K562 (cell line): Measurements from ENCODE around the gene CAPN12. TPM values are rescaled to one million over a fixed set of nuclear protein-coding genes. Genes with fewer than 3 reads are reported as not detected.

Source experiments
- ETV1 ChIP-seq: fragments of 450-650 bp; conservative IDR thresholded peaks from 2 replicates; pipeline ENCODE4 v1.6.1; 2016; ENCODE audit warnings: missing genetic modification characterization, control low read depth, low read depth, missing compliant biosample characterization
- FOXA1 ChIP-seq: fragments of 450-650 bp; IDR thresholded peaks from 2 replicates; pipeline ENCODE4 v1.6.1; 2016; ENCODE audit warnings: mild to moderate bottlenecking, borderline replicate concordance
- HDAC8 ChIP-seq: fragments of 450-650 bp; IDR thresholded peaks from 2 replicates; pipeline ENCODE4 v1.6.1; 2016; ENCODE audit warnings: mild to moderate bottlenecking, missing genetic modification characterization, moderate library complexity, missing compliant biosample characterization
- HDGF ChIP-seq: fragments of 450-650 bp; IDR thresholded peaks from 2 replicates; pipeline ENCODE4 v1.6.1; 2016
- IRF2 ChIP-seq: sonication (generic); formaldehyde crosslinking; IDR thresholded peaks from 2 replicates; pipeline ENCODE4 v1.8.1; 2022; ENCODE audit warnings: mild to moderate bottlenecking, missing genetic modification reagents
- JUN ChIP-seq, 2 experiments: sonication (generic) in 1 of 2; formaldehyde crosslinking in 1 of 2; IDR thresholded peaks; 2 replicates each; pipeline versions ENCODE4 v1.6.1 to v1.8.0; 2012 to 2022; ENCODE audit warnings: borderline replicate concordance in 2 of 2, mild to moderate bottlenecking in 2 of 2, improper control_type of control experiment in 1 of 2, low read depth in 1 of 2, low read length in 1 of 2, missing genetic modification reagents in 1 of 2
- MAZ ChIP-seq, 2 experiments: fragments of 450-650 bp in 1 of 2; sonication (generic) in 1 of 2; formaldehyde crosslinking; IDR thresholded peaks in 1 of 2; conservative IDR thresholded peaks in 1 of 2; 2 replicates each; pipeline versions ENCODE4 v1.4.0 to v1.5.0; 2020; ENCODE audit warnings: mild to moderate bottlenecking in 1 of 2, missing genetic modification reagents in 1 of 2
- PURB ChIP-seq: sonication (generic); formaldehyde crosslinking; IDR thresholded peaks from 2 replicates; pipeline ENCODE4 v1.9.0; 2021; ENCODE audit warnings: low read depth, mild to moderate bottlenecking, missing genetic modification reagents
- SIRT6 ChIP-seq: IDR thresholded peaks from one replicate; pipeline ENCODE4 v1.6.1; 2012; ENCODE audit warnings: low read depth, mild to moderate bottlenecking, control low read depth, inconsistent platforms, low read length, moderate library complexity
- SOX6 ChIP-seq: fragments of 450-650 bp; IDR thresholded peaks from 2 replicates; pipeline ENCODE4 v1.6.1; 2014; ENCODE audit warnings: mild to moderate bottlenecking
- TEAD1 ChIP-seq, 2 experiments: fragments of 450-650 bp in 1 of 2; sonication (generic) in 1 of 2; formaldehyde crosslinking; IDR thresholded peaks; 2 replicates each; pipeline versions ENCODE4 v1.4.0 to v1.8.0; 2020 to 2022; ENCODE audit warnings: mild to moderate bottlenecking in 2 of 2, missing genetic modification reagents in 1 of 2
- TEAD2 ChIP-seq: fragments of 450-650 bp; IDR thresholded peaks from 2 replicates; pipeline ENCODE4 v1.6.1; 2016; ENCODE audit warnings: missing genetic modification characterization, control low read depth, missing compliant biosample characterization
- TGIF2 ChIP-seq: sonication (generic); formaldehyde crosslinking; IDR thresholded peaks from 2 replicates; pipeline ENCODE4 v1.8.1; 2022; ENCODE audit warnings: mild to moderate bottlenecking, missing genetic modification reagents, moderate library complexity
- WHSC1 ChIP-seq: IDR thresholded peaks from one replicate; pipeline ENCODE4 v1.6.1; 2012; ENCODE audit warnings: low read length, control low read depth, inconsistent platforms
- ZNF24 ChIP-seq: fragments of 450-650 bp; IDR thresholded peaks from 2 replicates; pipeline ENCODE4 v1.6.1; 2016
- ZNF274 ChIP-seq: IDR thresholded peaks from 2 replicates; pipeline ENCODE4 v1.6.1; 2011; ENCODE audit warnings: low read depth, mild to moderate bottlenecking, low read length, moderate library complexity, borderline replicate concordance
- ZSCAN29 ChIP-seq: fragments of 450-650 bp; IDR thresholded peaks from 2 replicates; pipeline ENCODE4 v1.6.1; 2017
- polyA plus RNA-seq, 8 experiments: library from polyadenylated mRNA; depleted of rRNA in 4 of 8; stranded (reverse) in 5 of 8; unstranded in 3 of 8; fragments of >200 nt; fragmentation: Nextera tagmentation in 2 of 8; fragmentation: Illumina TruSeq in 1 of 8; extraction: Ambion mirVana in 2 of 8; extraction: Trizol in 1 of 8; gene quantifications; 2 replicates each; pipeline versions ENCODE4 v1.2.1 to v1.2.3, GENCODE V29; 2011 to 2014; ENCODE audit warnings: inconsistent platforms in 1 of 8, missing spikeins in 1 of 8
- total RNA-seq, 7 experiments: library from RNA; depleted of rRNA in 6 of 7; stranded (reverse); fragments of >200 nt in 6 of 7; fragmentation: Illumina TruSeq in 2 of 7; extraction: Trizol in 2 of 7; gene quantifications; 2 replicates each; pipeline versions ENCODE4 v1.2.1 to v1.2.3, GENCODE V29; 2011 to 2021; ENCODE audit warnings: low replicate concordance in 1 of 7
- TF ChIP-seq, protein P1 (sequence below): conservative IDR thresholded peaks from 2 replicates; pipeline ENCODE4 v1.6.1; 2011; ENCODE audit warnings: low read depth, mild to moderate bottlenecking, low read length; ENCODE audit not compliant: control insufficient read depth
- TF ChIP-seq, protein P2 (sequence below): fragments of 250-450 bp; sonication (Bioruptor Pico); IDR thresholded peaks from 2 replicates; pipeline ENCODE4 v1.5.0; 2021
- TF ChIP-seq, protein P3 (sequence below): IDR thresholded peaks from 3 replicates; pipeline ENCODE4 v1.6.1; 2011; ENCODE audit warnings: borderline replicate concordance, mild to moderate bottlenecking; ENCODE audit not compliant: insufficient read length, insufficient read depth
- TF ChIP-seq, protein P4 (sequence below): sonication (generic); formaldehyde crosslinking; IDR thresholded peaks from 2 replicates; pipeline ENCODE4 v1.8.0; 2022; ENCODE audit warnings: missing genetic modification reagents, mild to moderate bottlenecking, moderate library complexity, borderline replicate concordance
- TF ChIP-seq, protein P5 (sequence below): sonication (generic); formaldehyde crosslinking; IDR thresholded peaks from 2 replicates; pipeline ENCODE4 v1.8.1; 2022; ENCODE audit warnings: missing genetic modification reagents

Gene CAPN12
- total and polyA plus RNA-seq, 9 of the 15 experiments (the other 6 are each of a cell fraction or from before 2014, with no cell fraction given) = 0.83 to 7.0 (median 1.6) TPM

DNA sequence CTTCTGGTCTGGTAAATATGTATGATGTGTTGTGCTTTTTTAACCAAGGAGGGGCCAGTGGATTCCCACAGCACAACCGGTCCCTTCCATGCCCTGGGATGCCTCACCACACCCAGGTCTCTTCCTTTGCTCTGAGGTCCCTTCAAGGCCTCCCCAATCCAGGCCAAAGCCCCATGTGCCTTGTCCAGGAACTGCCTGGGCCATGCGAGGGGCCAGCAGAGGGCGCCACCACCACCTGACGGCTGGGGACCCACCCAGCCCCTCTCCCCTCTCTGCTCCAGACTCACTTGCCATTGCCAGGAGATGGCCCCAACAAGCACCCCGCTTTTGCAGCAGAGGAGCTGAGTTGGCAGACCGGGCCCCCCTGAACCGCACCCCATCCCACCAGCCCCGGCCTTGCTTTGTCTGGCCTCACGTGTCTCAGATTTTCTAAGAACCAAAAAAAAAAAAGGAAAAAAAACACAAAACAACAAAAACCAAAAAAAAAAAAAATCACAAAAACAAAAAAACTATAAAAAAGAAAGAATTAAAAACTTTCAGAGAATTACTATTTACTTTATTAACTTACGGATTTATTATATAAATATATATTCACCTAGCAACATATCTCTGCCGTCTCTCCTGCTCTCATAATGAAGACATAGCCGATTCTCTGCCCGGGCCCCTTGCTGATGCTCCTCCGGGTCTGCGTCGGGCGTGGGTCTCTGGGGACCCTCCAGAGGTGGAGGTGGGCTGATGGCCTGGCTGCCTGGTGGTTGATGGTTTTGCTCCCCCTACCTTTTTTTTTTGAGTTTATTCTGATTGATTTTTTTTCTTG is 14.4 kb downstream of the CAPN12 start (continued):
- TF ChIP-seq ZNF24 = no peak
- TF ChIP-seq, protein P1, sequence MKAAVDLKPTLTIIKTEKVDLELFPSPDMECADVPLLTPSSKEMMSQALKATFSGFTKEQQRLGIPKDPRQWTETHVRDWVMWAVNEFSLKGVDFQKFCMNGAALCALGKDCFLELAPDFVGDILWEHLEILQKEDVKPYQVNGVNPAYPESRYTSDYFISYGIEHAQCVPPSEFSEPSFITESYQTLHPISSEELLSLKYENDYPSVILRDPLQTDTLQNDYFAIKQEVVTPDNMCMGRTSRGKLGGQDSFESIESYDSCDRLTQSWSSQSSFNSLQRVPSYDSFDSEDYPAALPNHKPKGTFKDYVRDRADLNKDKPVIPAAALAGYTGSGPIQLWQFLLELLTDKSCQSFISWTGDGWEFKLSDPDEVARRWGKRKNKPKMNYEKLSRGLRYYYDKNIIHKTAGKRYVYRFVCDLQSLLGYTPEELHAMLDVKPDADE = 0 out of 2 replicates have a peak, but pooled peaks have one; percentile 44
- no peak for TF ChIP-seq SOX6
- TF ChIP-seq TEAD2 = no peak
- no peak for TF ChIP-seq HDAC8 (tag)
- no peak for TF ChIP-seq PURB (CRISPR knock-in tag)
- TF ChIP-seq, protein P2, sequence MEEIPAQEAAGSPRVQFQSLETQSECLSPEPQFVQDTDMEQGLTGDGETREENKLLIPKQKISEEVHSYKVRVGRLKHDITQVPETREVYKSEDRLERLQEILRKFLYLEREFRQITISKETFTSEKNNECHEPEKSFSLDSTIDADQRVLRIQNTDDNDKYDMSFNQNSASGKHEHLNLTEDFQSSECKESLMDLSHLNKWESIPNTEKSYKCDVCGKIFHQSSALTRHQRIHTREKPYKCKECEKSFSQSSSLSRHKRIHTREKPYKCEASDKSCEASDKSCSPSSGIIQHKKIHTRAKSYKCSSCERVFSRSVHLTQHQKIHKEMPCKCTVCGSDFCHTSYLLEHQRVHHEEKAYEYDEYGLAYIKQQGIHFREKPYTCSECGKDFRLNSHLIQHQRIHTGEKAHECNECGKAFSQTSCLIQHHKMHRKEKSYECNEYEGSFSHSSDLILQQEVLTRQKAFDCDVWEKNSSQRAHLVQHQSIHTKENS (CRISPR knock-in tag) = no peak
- TF ChIP-seq JUN (IDR thresholded peaks at IDR 0.05; ENCODE audit: borderline replicate concordance, low read depth, low read length) = no peak
- no peak for TF ChIP-seq JUN (CRISPR knock-in tag; IDR thresholded peaks at IDR 0.05; ENCODE audit: borderline replicate concordance)
- TF ChIP-seq ETV1 (tag) = no peak
- TF ChIP-seq, protein P3, sequence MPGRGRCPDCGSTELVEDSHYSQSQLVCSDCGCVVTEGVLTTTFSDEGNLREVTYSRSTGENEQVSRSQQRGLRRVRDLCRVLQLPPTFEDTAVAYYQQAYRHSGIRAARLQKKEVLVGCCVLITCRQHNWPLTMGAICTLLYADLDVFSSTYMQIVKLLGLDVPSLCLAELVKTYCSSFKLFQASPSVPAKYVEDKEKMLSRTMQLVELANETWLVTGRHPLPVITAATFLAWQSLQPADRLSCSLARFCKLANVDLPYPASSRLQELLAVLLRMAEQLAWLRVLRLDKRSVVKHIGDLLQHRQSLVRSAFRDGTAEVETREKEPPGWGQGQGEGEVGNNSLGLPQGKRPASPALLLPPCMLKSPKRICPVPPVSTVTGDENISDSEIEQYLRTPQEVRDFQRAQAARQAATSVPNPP = no peak
- no peak for TF ChIP-seq SIRT6
- TF ChIP-seq ZNF274 = no peak
- no peak for TF ChIP-seq FOXA1
- TF ChIP-seq TEAD1 (CRISPR knock-in tag; IDR thresholded peaks at IDR 0.05) = no peak
- TF ChIP-seq HDGF = no peak
- TF ChIP-seq WHSC1 = no peak
- TF ChIP-seq, protein P4, sequence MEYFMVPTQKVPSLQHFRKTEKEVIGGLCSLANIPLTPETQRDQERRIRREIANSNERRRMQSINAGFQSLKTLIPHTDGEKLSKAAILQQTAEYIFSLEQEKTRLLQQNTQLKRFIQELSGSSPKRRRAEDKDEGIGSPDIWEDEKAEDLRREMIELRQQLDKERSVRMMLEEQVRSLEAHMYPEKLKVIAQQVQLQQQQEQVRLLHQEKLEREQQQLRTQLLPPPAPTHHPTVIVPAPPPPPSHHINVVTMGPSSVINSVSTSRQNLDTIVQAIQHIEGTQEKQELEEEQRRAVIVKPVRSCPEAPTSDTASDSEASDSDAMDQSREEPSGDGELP = peak; percentile 76; the same call in 1 of the 2 replicates
- peak; percentile 55; a peak in 2 of 4 replicates for TF ChIP-seq MAZ (CRISPR knock-in tag; conservative IDR thresholded peaks at IDR 0.05 in 1 of 2, IDR thresholded peaks at IDR 0.05 in 1 of 2)
- TF ChIP-seq ZSCAN29 = no peak
- TF ChIP-seq, protein P5, sequence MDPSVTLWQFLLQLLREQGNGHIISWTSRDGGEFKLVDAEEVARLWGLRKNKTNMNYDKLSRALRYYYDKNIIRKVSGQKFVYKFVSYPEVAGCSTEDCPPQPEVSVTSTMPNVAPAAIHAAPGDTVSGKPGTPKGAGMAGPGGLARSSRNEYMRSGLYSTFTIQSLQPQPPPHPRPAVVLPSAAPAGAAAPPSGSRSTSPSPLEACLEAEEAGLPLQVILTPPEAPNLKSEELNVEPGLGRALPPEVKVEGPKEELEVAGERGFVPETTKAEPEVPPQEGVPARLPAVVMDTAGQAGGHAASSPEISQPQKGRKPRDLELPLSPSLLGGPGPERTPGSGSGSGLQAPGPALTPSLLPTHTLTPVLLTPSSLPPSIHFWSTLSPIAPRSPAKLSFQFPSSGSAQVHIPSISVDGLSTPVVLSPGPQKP (CRISPR knock-in tag) = no peak
- no peak for TF ChIP-seq IRF2
- no peak for TF ChIP-seq TGIF2 (CRISPR knock-in tag)
